ENCODE measurements around the gene TMOD3. TPM values are rescaled to one million over a fixed set of nuclear protein-coding genes. Genes with fewer than 3 reads are reported as not detected.

Gene TMOD3
- total RNA-seq, 2 experiments from 2014 or later = 53.6 to 59.2 TPM

GRCh38 chr15:51936105-51936478 is 106.6 kb downstream of the TMOD3 start:
- H3K27me3 Mint-ChIP-seq = no peaks in the 10 kb centered on the region
- POLR2A ChIA-PET = interaction anchor here (1.4 to 1.8 kb wide), 2 partner anchors 11 kb away, joined by 4 to 6 read pairs; no protein-coding TSS in a partner anchor
- H3K4me3 Mint-ChIP-seq = no peak overlapping the region
- H3K9me3 Mint-ChIP-seq = no peaks in the 10 kb centered on the region
- DNase-seq = no peak
- peak overlapping the region; percentile 62 for H3K27ac Mint-ChIP-seq
- TF ChIP-seq CTCF (IDR thresholded peaks at IDR 0.05) = no peak
- peaks cover 19% of the 10 kb centered on the region for H3K36me3 Mint-ChIP-seq (ENCODE audit: low read depth)
- ATAC-seq = no peak
- H3K4me1 Mint-ChIP-seq (ENCODE audit: low read depth) = peaks cover 9% of the 10 kb centered on the region
- intact Hi-C loops (cut with micrococcal nuclease) = no loop called here
- CTCF ChIA-PET = interaction anchor here (1.3 to 1.4 kb wide), 2 partner anchors 122 to 143 kb away, joined by 3 to 4 read pairs; no protein-coding TSS in a partner anchor

- CTCF ChIA-PET = no interaction called here
- H3K27me3 Mint-ChIP-seq = no peaks in the 10 kb centered on the region
- intact Hi-C loops (cut with micrococcal nuclease) = no loop called here
- no peak overlapping the region for H3K27ac Mint-ChIP-seq
- TF ChIP-seq CTCF (IDR thresholded peaks at IDR 0.05) = no peak
- POLR2A ChIA-PET = no interaction called here
- peaks cover 27% of the 10 kb centered on the region for H3K36me3 Mint-ChIP-seq (ENCODE audit: low read depth)
- H3K4me3 Mint-ChIP-seq = no peak overlapping the region
- H3K9me3 Mint-ChIP-seq = no peaks in the 10 kb centered on the region
- no peak for DNase-seq
- peaks cover 9% of the 10 kb centered on the region for H3K4me1 Mint-ChIP-seq (ENCODE audit: low read depth)
- no peak for ATAC-seq
Observed at GRCh38 chr15:51938286-51938685, 108.8 kb downstream of the TMOD3 start.

- Mint-ChIP-seq H3K27ac (no peak overlapping the region), H3K9me3 (no peaks in the 10 kb centered on the region), H3K36me3 (ENCODE audit: low read depth) (peaks cover 33% of the 10 kb centered on the region), H3K4me1 (ENCODE audit: low read depth) (peaks cover 9% of the 10 kb centered on the region), H3K27me3 (no peaks in the 10 kb centered on the region), H3K4me3 (no peak overlapping the region)
- DNase-seq (no peak), ATAC-seq (no peak)
- no peak for TF ChIP-seq CTCF (IDR thresholded peaks at IDR 0.05)
- CTCF ChIA-PET = no interaction called here
- POLR2A ChIA-PET = no interaction called here
- intact Hi-C loops (cut with micrococcal nuclease) = no loop called here
Observed at GRCh38 chr15:51939216-51939615, 109.8 kb downstream of the TMOD3 start.

GRCh38 chr15:51947124-51947523 is 117.7 kb downstream of the TMOD3 start:
- intact Hi-C loops (cut with micrococcal nuclease) = no loop called here

GRCh38 chr15:51952805-51953204 is 123.4 kb downstream of the TMOD3 start:
- no peak overlapping the region for H3K27ac Mint-ChIP-seq
- no peaks in the 10 kb centered on the region for H3K9me3 Mint-ChIP-seq
- H3K36me3 Mint-ChIP-seq (ENCODE audit: low read depth) = peaks cover 53% of the 10 kb centered on the region
- ChIA-PET POLR2A (no interaction called here), CTCF (no interaction called here)
- TF ChIP-seq CTCF (IDR thresholded peaks at IDR 0.05) = no peak
- no peak for DNase-seq
- no peaks in the 10 kb centered on the region for H3K4me1 Mint-ChIP-seq (ENCODE audit: low read depth)
- no peak overlapping the region for H3K4me3 Mint-ChIP-seq
- intact Hi-C loops (cut with micrococcal nuclease) = no loop called here
- no peak for ATAC-seq
- H3K27me3 Mint-ChIP-seq = no peaks in the 10 kb centered on the region

More at GRCh38 chr15:51947124-51947523, 117.7 kb downstream of the TMOD3 start:
- no peak for TF ChIP-seq CTCF (IDR thresholded peaks at IDR 0.05)
- peaks cover 52% of the 10 kb centered on the region for H3K36me3 Mint-ChIP-seq (ENCODE audit: low read depth)
- H3K27ac Mint-ChIP-seq = peak overlapping the region; percentile 62
- no peak for ATAC-seq
- POLR2A ChIA-PET = interaction anchor here (1.4 to 1.6 kb wide), 2 partner anchors 11 to 24 kb away, joined by 3 to 6 read pairs; no protein-coding TSS in a partner anchor
- no peaks in the 10 kb centered on the region for H3K9me3 Mint-ChIP-seq
- peaks cover 7% of the 10 kb centered on the region for H3K4me1 Mint-ChIP-seq (ENCODE audit: low read depth)
- H3K4me3 Mint-ChIP-seq = no peak overlapping the region
- H3K27me3 Mint-ChIP-seq = no peaks in the 10 kb centered on the region
- DNase-seq = no peak
- CTCF ChIA-PET = interaction anchor here (0.9 to 1.2 kb wide), 2 partner anchors 59 to 132 kb away, joined by 3 read pairs; no protein-coding TSS in a partner anchor

Data from activated CD8-positive, alpha-beta T cell treated with anti-CD3 and anti-CD28 coated beads for 36 hours (primary cell).